ENCODE data around the gene OSER1. TPM values are rescaled to one million over a fixed set of nuclear protein-coding genes. Genes with fewer than 3 reads are reported as not detected.
A peak's percentile ranks its signal among the peaks of the same experiment; 100 is the strongest.
"Not testable (repeated sequence)": the region's sequence is repeated elsewhere in the genome, so short reads cannot be mapped to it uniquely, and the experiment has no call there.

OSER1 gene
- 35.9 TPM for total RNA-seq

DNA sequence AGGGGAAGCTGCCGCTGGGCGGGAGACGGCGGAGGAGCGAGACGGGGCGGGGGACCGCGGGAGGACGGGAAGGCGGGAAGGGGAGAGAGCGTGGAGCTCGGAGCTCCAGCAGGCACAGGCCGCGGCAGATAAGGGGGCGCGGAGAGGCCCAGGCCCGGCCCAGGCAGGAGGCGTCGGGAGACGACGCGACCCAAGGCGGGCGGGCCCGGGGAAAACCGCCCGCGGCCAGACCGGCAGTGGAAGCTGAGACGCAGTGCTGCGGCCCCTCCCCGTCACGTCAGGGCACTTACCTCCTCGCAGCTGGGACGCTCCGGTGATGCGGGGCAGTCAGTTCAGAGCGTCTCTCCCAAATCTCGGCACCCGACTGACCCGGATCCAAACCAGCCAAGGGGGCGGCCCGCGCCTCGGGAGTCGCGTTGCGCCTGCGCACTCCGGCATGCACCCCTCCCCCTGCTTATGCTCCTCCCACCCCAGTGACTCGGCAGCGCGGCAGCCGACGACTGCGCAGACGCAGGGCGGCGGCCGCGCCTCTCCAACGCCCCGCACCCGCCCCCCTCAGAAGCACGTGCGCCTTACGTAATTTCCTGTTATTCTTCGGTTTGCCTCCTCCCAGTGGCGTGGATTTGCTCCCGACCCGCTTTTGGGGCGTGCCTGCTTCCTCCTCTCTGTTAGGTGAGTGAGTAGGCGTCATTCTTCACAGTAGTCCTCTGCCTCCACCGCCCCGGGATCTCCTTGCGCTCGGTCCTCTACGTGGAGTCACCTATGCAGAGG lies at the start of gene OSER1:
TSS of gene OSER1 (minus strand) at position 366 of the 771 bp plus-strand sequence. CDS start 3,814 bp downstream, outside the sequence.
- DNase-seq = peak; percentile 96

DNA sequence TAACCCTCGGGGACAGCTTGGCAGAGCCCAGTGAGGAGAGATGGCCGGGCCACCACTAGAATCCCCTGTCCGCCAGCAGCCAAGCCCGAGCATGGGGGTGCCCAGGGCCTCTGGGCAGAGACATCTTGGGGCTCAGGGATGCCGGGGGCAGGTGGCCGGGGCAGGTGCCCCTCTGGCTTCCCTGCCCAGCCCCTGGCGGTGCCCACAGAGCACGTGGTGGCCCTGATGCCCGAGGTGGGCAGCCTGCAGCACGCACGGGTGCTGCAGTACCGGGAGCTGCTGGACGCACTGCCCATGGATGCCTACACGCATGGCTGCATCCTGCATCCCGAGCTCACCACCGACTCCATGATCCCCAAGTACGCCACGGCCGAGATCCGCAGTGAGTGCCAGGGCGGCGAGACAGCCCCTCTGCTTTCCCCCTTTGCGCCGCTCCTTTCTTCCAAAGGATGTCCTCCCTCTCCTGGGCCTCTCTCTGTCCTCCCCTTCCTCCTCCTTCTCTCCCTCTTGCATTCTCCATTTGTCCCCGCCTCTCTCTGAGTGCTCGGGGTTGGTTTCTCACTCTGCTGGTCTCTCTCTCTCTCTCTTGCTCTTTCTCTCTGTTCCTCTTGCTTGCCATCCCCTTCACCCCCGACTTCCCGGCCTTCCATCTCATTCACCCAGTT lies 47.8 kb upstream of the OSER1 start:
- no peak for DNase-seq

DNA sequence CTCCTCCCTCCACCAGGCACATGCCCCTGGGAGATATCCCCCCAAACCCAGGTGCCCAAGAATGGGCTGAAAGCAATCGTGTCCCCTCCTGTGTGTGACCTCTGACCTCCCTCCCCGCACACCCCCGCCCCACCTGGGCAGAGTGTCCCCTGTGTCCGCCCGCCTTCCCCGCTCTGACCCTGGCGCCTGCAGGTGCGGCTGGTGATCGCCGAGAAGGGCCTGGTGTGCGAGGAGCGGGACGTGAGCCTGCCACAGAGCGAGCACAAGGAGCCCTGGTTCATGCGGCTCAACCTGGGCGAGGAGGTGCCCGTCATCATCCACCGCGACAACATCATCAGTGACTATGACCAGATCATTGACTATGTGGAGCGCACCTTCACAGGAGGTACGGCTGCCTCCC lies 46.4 kb upstream of the OSER1 start:
- no peak for DNase-seq

DNA sequence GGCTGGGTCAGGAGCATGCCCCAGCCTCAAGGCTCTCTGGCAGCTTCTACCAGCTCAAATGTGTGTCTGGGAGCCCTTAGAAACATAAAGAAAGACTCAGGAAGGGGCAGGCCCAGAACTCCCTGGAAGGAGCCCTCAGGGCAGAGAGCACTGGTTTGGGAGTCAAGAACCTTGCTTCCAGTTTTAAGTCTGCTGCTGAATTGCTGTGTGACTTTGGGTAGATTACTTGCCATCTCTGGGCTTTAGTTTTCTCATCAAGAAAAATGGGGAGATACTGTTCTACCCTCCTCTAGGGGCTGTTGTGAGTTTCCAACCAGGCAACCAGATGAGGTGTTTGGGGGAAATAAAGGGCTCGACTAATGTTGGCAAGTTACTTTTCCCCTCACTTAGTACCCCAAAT lies 45.4 kb upstream of the OSER1 start:
- no peak for DNase-seq

DNA sequence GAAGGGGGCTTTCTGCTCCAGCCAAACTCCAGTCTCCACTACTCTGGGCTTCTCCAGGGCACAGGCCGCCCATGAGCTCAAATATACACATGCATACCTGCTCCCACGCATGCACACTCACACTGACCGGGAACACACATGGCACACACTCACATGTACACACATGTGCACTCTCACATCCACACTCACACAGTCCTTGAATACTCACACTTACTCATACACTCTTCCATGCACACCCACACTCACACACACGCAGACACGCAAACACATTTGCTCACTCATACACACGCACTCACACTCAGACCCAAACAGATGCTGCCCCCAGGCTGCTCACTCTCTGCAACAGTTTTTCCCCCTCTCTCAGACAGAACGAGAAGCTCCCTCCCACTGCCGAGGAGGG lies 43.5 kb upstream of the OSER1 start:
- no peak for DNase-seq

- DNase-seq = no peak
Observed at GRCh38 chr20:44253528-44253927, 43.0 kb upstream of the OSER1 start.

GRCh38 chr20:44251284-44251683 lies 40.7 kb upstream of the OSER1 start:
- no peak for DNase-seq

- DNase-seq = no peak
Observed at GRCh38 chr20:44248410-44248759, 37.8 kb upstream of the OSER1 start.

DNA sequence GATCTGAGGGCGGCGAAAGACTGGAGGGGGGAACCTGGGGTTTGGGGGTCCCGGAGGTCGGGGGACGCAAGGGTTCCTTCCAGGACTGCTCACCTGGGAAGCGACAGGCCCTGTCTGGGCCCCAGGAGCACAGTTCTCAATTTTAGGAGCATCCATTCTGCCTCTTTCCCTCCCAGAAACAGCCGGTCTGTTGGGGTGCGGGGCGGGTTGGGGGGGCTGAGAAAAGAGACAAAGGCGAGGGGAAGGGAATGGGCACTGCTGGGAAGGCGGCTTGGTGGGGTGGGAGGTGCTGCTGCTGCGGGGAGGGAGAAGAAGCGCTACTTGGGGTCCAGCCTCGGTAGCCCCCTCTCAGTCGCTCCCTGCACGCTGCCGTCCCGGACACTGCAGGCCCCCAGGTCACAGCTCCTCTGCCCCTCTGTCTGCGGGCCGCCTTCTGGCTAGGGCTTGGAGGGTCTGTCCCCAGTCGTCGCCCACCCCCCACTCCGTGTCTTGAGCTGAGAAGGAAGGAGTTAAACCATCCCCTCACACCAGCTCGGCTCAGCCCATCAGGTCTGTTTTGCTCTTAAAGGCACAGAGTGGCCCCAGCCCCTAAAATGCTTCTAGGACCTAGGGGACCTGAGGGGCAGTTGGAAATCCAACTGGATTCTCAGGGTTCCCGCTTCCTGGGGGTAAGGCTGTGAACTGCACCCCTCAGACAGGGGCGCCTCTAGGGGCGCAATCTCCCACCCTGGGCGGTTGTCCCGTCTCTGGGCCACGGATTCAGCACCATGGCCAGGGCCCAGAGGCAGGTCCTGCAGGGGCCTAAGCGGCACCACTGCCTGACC lies 37.2 kb upstream of the OSER1 start:
- DNase-seq = no peak

- DNase-seq = peak; percentile 46
Observed at GRCh38 chr20:44247131-44247571, 36.6 kb upstream of the OSER1 start, which contains the start of gene GDAP1L1. Gene GDAP1L1, plus strand, starts transcription at chr20:44247308. Its CDS starts 27 bp downstream, at chr20:44247335.

- DNase-seq = no peak
Observed at GRCh38 chr20:44245977-44246376, 35.4 kb upstream of the OSER1 start.

- DNase-seq = no peak
Observed at GRCh38 chr20:44241796-44242195, 31.2 kb upstream of the OSER1 start.

GRCh38 chr20:44236840-44237239 lies 26.3 kb upstream of the OSER1 start:
- DNase-seq = not testable (repeated sequence)

- DNase-seq = no peak
Observed at GRCh38 chr20:44235702-44236101, 25.1 kb upstream of the OSER1 start.

DNA sequence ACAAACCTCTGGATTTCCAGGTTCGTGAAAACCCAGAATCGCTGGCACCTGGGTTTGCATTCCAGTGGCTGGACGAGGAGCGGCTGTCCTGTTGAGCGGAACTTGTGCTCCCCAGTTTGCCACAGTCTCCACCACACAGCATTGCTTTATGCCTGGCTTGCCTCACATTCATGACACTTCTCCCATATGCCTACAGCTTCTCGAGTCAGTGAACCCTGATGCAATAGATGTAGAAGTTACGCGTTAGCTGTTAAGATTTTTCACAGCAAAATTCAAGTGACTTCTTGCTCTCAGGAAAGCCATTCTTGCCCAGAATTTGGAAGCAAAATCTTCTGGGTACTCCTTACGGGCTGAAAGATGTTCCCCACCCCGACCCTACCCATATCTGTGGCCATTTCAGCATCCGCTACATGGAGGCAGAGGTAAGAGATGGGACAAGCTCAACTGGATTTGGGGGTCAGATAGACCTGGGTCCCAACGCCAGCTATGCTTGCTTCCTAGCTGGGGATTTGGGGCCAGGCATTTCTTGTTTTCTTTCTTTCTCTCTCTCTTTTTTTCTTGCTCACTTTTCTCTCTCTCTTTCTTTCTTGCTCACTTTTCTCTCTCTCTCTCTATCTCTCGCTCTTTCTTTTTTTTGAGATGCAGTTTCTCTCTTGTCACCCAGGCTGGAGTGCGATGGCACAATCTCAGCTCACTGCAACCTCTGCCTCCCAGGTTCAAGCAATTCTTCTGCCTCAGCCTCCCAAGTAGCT lies 24.2 kb upstream of the OSER1 start:
- DNase-seq = no peak

- no peak for DNase-seq
Observed at GRCh38 chr20:44233436-44234016, 23.0 kb upstream of the OSER1 start.

DNA sequence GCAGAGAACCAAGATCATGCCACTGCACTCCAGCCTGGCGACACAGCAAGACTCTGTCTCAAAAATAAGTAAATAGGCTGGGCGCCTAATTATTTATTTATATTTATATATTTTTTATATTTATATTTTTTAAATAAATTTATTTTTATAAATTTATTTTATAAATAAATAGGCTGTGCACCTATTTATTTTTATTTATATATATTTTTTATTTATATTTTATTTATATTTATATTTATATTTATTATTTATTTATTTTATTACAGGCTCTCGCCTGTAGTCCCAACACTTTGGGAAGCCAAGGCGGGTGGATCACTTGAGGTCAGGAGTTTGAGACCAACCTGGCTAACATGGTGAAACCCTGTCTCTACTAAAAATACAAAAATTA lies 21.9 kb upstream of the OSER1 start:
- DNase-seq = not testable (repeated sequence)

DNA sequence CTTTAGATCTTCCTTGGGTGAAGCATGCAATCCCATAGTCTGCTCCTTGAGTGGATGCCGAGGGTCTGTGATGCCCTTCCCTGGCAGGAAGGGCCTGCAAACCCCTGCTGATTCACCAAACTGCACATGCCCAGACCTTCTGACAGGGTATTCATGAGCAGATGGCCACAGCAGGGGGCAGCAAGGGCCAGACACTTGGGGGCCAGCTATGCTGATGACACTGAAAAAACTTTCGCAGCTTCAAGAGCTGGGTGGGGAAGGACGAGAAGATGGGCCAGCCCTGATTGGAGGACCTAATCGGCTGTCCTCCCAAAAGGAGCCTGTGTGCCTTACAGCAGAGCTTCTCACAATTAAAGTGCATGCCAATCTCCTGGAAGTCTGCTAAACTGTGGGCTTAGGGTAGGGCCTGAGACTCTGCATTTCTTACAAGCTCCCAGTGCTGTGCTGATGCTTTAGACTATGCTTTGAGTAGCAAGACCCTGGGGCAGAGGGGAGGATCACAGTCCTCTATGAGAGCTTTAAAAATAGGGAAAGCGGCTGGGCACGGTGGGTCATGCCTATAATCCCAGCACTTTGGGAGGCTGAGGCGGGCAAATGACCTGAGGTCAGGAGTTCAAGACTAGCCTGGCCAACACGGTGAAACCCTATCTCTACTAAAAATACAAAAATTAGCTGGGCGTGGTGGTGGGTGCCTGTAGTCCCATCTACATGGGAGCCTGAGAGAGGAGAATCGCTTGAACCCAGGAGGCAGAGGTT lies 21.3 kb upstream of the OSER1 start:
- DNase-seq = no peak

DNA sequence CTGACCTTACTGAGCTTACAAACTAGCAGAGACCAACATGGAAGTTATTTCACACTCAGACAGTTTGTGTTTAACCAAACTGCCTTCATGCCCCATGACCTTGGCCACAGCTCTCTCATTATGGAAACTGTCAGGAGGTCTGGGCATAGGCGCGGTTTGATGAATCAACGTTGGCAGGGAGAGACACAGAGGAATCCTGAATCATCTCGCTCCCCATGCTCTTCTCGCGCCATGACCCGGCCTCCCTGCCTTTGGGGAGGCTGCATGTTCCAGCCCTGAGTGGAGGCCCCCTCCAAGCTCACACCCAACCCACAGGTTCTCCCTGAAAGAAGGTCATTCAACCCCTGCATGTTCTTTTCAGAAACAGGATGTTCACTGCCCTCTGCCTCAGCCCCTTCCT lies 20.6 kb upstream of the OSER1 start:
- no peak for DNase-seq

DNA sequence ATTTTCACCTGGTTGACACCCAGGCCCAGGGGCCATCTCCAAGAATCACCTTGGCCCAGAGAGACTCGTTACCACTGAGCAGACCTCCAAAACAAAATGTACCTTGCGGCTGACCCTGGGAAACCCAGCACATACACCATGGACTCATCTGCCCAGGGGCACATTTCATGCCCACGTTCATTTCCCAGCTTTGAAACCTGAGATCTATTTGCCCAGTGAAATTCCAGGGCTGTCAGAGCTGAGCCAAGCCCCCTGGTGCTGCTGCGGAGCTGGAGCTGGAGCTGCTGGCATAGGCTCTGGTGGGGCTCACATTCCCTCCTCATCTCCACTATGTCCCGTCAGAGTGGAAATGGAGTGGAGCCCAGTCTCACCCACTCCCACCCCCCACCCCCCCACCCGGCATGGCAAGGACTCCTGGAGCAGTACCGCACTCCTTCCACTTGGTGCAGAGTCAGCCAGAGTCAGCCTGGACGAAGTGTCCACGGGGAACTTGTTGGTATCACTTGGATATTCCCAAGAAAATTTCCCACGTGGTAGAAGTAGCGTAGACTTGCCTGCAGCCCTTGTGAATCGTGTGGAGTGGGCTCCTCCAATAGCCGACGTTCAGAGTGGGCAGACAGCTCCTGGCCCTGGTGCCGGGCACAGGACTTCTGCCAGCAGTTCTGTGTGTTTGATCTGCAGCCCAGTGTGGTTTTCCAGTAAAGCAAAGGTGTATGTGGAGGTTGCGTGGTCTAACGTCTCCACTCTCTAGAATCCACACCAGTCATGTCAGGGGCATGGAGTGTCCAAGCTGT lies 18.1 kb upstream of the OSER1 start:
- no peak for DNase-seq

Measured in occipital lobe (tissue), 2 donors.